ENCODE measurements around the gene TRAF3IP3.

GRCh38 chr1:209708297-209708696, 47.6 kb upstream of the TRAF3IP3 start:
- TF ChIP-seq CTCF (conservative IDR thresholded peaks at IDR 0.05 in 1 of 2, IDR thresholded peaks at IDR 0.05 in 1 of 2; ENCODE audit: low read depth in 1 of 2, low read length in 2 of 2) (no peak), EZH2 (IDR thresholded peaks at IDR 0.05; ENCODE audit: low read length, missing control alignments) (no peak)

All from fibroblast of lung (primary cell).